CD4-positive, alpha-beta T cell treated with Interferon gamma for 1 hour (primary cell): Measurements from ENCODE around the gene SUGCT.
"Not testable (repeated sequence)": the region's sequence is repeated elsewhere in the genome, so short reads cannot be mapped to it uniquely, and the experiment has no call there.

ENCODE experiments used
- DNase-seq: peaks from one replicate; pipeline ENCODE4 v3.0.0-alpha.2; 2020

Gene SUGCT

GRCh38 chr7:40204581-40204980 lies 69.8 kb downstream of the SUGCT start:
- no peak for DNase-seq

DNA sequence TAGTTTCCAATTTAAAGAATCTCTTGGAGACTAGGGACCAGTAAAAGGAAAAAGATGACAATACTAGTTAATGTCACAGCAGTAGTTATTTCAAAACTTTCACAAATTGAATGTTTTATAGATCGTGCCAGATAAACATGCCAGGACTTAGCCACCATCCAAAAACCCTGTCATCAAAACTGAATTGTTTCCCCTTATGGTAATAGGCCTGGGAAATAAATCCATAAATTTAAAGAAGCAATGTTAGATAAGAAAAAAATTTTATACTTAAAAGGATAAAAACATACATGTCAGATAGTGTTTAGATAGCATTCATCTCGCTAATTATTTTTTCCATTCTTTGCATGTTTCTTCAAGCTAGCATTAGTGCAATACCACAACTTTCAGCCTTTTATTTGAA lies 71.2 kb downstream of the SUGCT start:
- DNase-seq: no peak

DNA sequence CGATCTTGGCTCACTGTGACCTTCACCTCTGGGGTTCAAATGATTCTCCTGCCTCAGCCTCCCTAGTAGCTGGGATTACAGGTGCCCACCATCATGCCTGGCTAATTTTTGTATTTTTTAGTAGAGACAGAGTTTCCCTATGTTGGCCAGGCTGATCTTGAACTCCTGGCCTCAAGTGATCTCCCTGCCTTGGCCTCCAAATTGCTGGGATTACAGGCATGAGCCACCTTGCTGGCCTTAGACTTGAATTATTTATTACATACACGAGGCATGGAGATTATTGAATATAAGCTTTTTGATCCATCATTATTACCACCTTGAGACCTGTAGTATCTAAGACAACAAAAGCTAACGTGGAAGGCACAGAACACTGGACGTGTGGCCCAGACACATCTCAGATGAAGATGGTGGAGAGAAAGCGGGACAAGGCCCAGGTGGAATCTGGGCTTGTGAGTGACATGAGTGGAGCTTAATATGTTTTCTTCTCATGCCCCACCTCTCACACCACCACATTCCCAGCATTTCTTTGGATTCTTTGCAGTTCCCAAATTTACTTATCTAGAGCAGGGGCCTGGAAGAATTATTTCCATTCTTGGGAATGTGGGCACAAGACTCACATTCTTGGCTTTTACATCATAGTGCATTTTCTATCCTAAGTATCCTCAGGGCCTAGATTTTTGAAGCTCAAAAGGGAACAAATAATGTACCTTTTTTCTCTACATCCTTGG lies 76.6 kb downstream of the SUGCT start:
- DNase-seq: no peak

DNA sequence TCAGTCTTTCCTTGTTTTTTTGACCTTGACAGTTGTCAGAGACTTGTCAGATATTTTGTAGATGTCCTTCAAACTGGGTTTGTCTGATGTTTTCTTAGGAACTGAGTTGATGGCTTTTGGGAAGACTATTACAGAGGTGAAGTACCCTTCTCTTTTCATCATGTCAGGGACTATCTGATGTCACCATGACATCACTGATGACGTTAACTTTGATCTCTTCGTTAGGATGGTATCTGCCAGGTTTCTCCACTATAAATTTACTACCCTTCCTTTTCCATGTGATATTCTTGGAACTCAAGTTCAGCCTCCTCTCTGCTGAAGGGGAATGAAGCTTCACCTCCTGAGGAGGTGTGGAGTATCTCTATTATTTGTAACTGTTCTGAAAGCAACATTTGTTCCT lies 78.5 kb downstream of the SUGCT start:
- DNase-seq: no peak

- DNase-seq: no peak
Observed at GRCh38 chr7:40213856-40214255, 79.1 kb downstream of the SUGCT start.

GRCh38 chr7:40218612-40219011 lies 83.8 kb downstream of the SUGCT start:
- DNase-seq: not testable (repeated sequence)

- DNase-seq: no peak
Observed at GRCh38 chr7:40219917-40220316, 85.1 kb downstream of the SUGCT start.

GRCh38 chr7:40220421-40220911 lies 85.7 kb downstream of the SUGCT start:
- no peak for DNase-seq

DNA sequence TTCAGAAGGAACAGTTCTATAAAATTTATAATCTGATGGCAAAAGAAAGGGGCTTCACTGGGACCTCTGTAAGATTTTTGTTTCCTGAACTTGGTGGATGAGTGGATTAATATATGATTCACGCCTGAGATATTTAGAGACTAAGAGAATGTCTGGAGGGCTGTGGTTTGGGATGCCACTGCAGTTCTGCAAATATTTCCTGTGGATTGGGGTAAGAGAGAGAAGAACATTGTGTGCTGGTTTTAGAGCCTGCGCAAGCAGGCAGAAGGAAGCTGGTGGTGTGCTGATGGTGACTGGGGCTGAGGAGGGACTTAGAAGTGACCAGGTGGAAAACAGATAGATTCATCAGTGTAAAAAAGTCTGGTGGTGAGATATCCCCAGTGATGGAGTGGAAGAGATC lies 87.0 kb downstream of the SUGCT start:
- no peak for DNase-seq

DNA sequence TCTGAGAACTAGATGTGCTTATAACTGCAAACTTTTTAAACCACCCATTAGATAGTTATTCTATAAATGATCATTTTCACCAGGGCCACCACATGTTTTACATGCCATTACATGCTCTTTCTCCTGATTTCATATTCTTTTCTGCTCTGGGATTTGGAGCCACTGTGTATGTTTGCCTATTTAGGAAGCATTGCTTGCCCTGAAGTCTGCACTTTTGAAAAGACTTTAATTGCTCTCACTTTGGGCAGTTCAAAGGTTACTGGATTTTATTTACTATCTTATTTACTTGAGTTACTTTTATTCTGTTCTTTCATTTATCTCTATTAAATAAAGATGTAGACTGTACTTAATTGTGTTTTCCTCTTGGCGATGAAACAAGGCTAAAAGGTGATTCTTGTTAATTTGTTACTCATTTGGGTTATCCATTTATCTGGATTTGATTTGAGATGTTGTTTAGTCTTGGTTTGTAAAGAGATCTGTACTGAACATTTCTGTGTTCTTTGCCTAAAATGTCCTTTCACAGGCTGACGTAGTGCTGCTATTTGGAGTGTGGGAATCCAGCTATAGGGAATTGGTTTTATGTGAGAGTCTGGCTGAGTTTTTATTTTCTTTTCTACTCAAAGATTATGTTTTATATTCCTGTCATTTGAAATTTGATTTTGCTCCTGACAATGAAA lies 88.8 kb downstream of the SUGCT start:
- no peak for DNase-seq

DNA sequence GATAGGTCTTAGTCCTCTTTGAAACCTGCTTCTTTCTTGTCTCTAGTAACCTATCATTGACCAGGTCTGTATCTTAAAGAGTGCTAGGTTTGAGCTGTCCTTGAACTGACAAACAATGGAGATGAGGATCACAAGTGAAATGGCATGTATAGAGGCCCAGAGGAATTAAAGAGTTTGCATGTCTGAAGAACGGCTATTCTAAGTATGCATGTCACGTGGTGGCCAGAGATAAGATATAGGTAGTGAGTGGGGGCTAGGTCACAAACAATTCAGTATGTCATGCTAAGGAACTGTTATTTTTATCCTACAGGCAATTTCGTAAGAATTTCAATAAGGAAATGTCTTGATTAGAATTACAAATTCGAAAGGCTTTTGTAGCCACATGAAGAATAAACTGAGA lies 95.3 kb downstream of the SUGCT start:
- DNase-seq: no peak

DNA sequence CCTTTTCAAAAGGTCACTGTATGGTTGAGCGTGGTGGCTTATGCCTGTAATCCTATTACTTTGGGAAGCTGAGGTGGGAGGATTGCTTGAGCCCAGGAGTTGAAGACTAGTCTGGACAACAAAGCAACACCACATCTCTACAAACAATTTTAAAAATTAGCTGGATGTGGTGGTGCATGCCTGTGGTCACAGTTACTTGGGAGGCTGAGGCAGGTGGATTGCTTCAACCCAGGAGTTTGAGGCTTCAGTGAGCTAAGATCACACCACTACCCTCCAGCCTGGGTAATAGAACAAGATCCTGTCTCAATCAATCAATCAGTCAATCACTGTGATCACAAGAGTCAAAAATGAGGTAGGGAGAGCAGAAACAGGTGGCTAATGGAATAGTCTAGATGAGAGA lies 97.0 kb downstream of the SUGCT start:
- DNase-seq: no peak

- DNase-seq: no peak
Observed at GRCh38 chr7:40232242-40232893, 97.6 kb downstream of the SUGCT start.

DNA sequence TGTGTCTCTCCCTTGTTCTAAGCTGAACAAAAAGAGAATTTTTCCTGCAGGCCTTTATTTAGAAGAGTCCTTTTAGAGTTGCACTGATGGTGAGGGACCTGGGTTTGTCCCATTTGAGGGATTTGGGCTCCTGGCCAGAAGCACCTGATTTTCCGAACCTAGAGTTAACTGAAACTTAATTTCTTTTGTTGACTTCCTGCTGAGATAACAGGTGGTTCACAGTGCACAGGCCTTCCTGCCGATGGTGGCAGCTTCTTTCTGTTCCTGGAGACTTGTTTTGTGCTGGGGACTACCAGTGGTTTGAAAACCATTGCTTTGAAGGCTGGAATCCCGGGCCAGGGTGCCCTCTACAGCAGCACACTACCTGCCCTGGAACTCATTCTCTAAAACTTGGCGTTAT lies 99.2 kb downstream of the SUGCT start:
- no peak for DNase-seq

DNA sequence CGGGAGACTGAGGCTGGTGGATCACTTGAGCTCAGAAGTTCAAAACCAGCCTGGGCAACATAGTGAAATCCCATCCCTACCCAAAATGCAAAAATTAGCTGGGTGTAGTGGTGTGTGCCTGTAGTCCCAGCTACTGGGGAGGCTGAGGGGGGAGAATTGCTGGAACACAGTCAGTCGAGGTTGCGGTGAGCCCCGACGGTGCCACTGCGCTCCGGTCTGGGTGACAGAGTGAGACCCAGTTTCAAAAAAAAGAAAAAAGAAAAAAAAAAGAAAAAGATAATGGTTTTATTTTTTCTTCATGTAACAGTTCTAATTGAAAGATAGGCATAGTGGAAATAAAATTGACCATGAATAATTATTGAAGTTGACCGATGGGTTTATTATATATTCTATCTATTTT lies 99.9 kb downstream of the SUGCT start:
- no peak for DNase-seq

- no peak for DNase-seq
Observed at GRCh38 chr7:40237731-40238130, 102.9 kb downstream of the SUGCT start.

GRCh38 chr7:40239755-40240303 lies 105.0 kb downstream of the SUGCT start:
- no peak for DNase-seq

DNA sequence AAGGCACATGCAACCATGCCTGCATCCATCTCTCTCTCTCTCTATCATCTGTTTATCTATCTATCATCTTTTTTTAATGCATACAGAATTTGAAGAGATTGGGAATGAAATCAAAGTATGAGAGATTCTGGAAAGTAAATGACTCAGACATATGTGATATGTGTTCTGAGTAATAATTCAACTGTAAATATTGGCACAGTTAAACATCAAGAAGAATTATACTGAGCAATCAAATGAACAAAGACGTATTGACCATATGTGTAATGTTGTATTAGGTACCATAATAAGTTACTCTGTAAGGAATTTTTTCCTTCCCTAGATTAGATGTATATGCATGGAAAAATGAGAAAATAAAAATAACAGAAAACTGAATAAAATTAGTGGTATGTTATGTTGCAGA lies 108.3 kb downstream of the SUGCT start:
- DNase-seq: no peak

DNA sequence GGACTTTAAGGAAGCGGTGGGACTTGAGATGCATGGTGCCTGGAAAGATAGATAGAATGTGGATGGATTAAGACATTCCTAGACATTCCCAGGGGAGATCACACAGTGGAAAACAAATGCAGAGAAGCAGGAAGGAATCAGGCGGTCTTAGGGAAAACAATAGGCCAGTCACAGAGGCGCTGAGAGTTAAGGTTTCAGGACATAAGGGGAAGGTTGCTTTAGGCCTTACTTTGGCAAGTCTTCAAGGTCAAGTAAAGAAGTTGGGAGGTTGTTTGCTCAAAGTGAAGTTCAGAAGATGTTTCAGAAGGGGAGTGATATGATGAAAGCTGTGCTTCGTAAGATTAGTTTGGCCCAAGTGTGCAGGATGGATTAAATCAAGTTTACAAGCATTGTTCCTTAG lies 109.4 kb downstream of the SUGCT start:
- no peak for DNase-seq

DNA sequence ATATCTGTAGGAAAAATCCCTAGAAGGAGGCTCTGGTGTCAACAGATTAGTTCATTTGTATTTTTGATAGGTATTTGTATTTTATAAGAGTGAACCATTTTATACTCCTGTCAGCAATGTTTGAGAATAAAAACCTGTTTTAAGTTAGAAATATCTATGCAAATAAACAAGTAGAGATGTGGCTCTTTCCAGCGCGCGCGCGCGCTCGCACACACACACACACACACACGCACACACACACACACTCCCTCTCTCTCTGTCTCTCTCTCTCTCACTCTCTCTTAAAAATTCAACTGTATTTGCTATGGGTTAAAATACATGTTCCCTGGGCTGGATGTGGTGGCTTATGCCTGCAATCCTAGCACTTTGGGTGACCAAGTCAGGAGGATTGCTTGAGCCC lies 113.9 kb downstream of the SUGCT start:
- DNase-seq: no peak

- not testable (repeated sequence) for DNase-seq
Observed at GRCh38 chr7:40253444-40253843, 118.6 kb downstream of the SUGCT start.

DNA sequence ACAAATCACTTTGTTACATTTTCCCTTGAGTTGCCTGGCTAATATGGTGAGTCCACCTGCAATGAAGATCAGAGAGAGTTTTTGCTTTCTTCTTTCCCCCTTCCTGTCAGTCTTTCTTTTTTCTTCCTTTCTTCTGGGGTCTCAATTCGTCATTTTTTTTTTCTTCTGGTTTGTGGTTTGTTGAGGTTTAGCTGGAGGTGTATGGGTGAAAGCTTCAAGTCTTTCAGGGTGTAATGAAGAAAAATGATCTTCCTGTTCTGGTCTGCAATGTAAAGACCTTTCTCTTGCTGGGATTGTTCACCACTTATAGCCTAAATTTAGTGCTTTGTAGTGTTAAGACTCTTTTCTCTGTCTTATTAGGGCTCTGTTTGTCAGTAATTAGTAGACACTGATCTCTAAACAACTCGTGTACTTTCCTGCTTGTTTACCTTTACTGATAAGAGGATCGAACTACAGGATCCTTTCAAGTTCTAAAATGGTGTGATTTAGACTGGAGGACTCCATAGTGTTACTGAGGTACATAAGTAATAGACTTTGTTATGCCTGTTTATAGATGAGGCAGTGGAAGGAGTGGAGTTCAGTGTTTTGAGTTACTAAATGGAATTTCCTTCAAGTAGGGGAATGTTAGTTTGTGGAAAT lies 129.1 kb downstream of the SUGCT start:
- no peak for DNase-seq

DNA sequence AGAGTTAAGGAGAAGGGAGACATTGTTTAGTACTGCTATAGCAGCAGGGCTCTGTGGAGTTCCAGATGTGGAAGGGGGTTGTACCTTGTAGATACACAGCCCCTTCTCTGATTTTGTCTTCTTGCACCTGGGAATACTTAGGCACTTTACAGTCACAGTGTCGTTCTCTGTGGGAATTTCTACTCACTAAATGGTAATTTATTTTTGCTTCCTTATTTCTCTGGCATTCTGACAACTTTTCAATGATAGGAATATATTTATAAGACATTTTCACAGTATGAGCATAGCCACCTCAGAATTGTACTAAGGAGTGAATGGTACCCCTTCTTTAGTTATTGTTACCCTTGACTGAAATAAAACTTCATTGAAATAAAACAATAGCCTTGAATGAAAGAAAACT lies 132.8 kb downstream of the SUGCT start:
- DNase-seq: no peak
